Naive B cell (primary cell): ENCODE results near the gene MOB3A. TPM values are rescaled to one million over a fixed set of nuclear protein-coding genes. Genes with fewer than 3 reads are reported as not detected.

Experiments
- ATAC-seq, 2 donors: fragments of 150-1000 bp; cut with Tn5 transposase; 2 replicates each; pipeline ENCODE4 v1.10.0; 2021; ENCODE audit warnings: low read depth in 2 of 2, mild to moderate bottlenecking in 2 of 2, moderate library complexity in 2 of 2
- DNase-seq: peaks from one replicate; pipeline ENCODE4 v3.0.0; 2022
- H3K27ac Mint-ChIP-seq, 6 donors: one replicate each; pipeline ENCODE4 v1.8.0; 2020 to 2022; ENCODE audit warnings: mild to moderate bottlenecking in 6 of 6, mixed read lengths in 6 of 6, moderate library complexity in 5 of 6, inconsistent platforms in 2 of 6
- H3K27me3 Mint-ChIP-seq, 3 donors: one replicate each; pipeline ENCODE4 v1.8.0; 2021 to 2022; ENCODE audit warnings: mixed read lengths in 3 of 3, mild to moderate bottlenecking in 1 of 3
- H3K36me3 Mint-ChIP-seq, 2 donors: one replicate each; pipeline ENCODE4 v1.8.0; 2020 to 2022; ENCODE audit warnings: mixed read lengths in 2 of 2, inconsistent platforms in 1 of 2, mild to moderate bottlenecking in 1 of 2
- H3K4me1 Mint-ChIP-seq, 3 donors: one replicate each; pipeline ENCODE4 v1.8.0; 2020 to 2022; ENCODE audit warnings: mixed read lengths in 3 of 3, inconsistent platforms in 1 of 3, mild to moderate bottlenecking in 1 of 3, moderate library complexity in 1 of 3
- H3K4me3 Mint-ChIP-seq, 8 donors: one replicate each; pipeline ENCODE4 v1.8.0; 2020 to 2022; ENCODE audit warnings: mild to moderate bottlenecking in 8 of 8, mixed read lengths in 8 of 8, moderate library complexity in 8 of 8, inconsistent platforms in 2 of 8
- H3K9me3 Mint-ChIP-seq, 7 donors: one replicate each; pipeline ENCODE4 v1.8.0; 2020 to 2022; ENCODE audit warnings: mixed read lengths in 7 of 7, mild to moderate bottlenecking in 5 of 7, inconsistent platforms in 2 of 7, moderate library complexity in 1 of 7
- polyA plus RNA-seq, 6 donors: library from polyadenylated mRNA; unstranded; fragments of 300-500 nt; fragmentation: Illumina TruSeq; gene quantifications; one replicate each; pipeline ENCODE4 v1.2.3, GENCODE V29; 2021; ENCODE audit warnings: low read depth in 6 of 6

MOB3A gene
- polyA plus RNA-seq, 6 donors from 2014 or later, result 52.2 to 106 (median 75.1) TPM

GRCh38 chr19:2044709-2045500 lies 51.2 kb downstream of the MOB3A start:
- H3K4me3 Mint-ChIP-seq, result peak overlapping the region in 6 of 8 donors; percentile 54 to 82 (median 66)
- H3K27me3 Mint-ChIP-seq, result no peaks in the 10 kb centered on the region
- H3K9me3 Mint-ChIP-seq, result no peaks in the 10 kb centered on the region
- peaks cover 23 to 55% (median 48%) of the 10 kb centered on the region in 3 donors for H3K4me1 Mint-ChIP-seq
- peak overlapping the region; percentile 33 to 99 (median 95) for H3K27ac Mint-ChIP-seq
- ATAC-seq, result no peak
- H3K36me3 Mint-ChIP-seq, result no peaks in the 10 kb centered on the region
- DNase-seq, result no peak

- ATAC-seq, result no peak
- DNase-seq, result peak; percentile 58
- peak overlapping the region; percentile 42 to 82 (median 68) for H3K4me3 Mint-ChIP-seq
Observed at GRCh38 chr19:2043961-2044708, 52.0 kb downstream of the MOB3A start.

GRCh38 chr19:2043251-2043641 lies 52.9 kb downstream of the MOB3A start:
- Mint-ChIP-seq H3K9me3 (peaks cover 0 to 2% (median 0%) of the 10 kb centered on the region in 7 donors), H3K27ac (peak overlapping the region; percentile 95 to 99 (median 98)), H3K36me3 (peaks cover 0 to 7% of the 10 kb centered on the region in 2 donors), H3K4me1 (peaks cover 18 to 51% (median 39%) of the 10 kb centered on the region in 3 donors), H3K27me3 (no peaks in the 10 kb centered on the region), H3K4me3 (peak overlapping the region; percentile 33 to 83 (median 70))
- ATAC-seq, result no peak
- DNase-seq, result no peak

More at GRCh38 chr19:2043961-2044708, 52.0 kb downstream of the MOB3A start:
- no peaks in the 10 kb centered on the region for H3K27me3 Mint-ChIP-seq
- H3K4me1 Mint-ChIP-seq, result peaks cover 20 to 51% (median 42%) of the 10 kb centered on the region in 3 donors
- H3K27ac Mint-ChIP-seq, result peak overlapping the region; percentile 95 to 99 (median 98)
- H3K36me3 Mint-ChIP-seq, result peaks cover 0 to 6% of the 10 kb centered on the region in 2 donors
- H3K9me3 Mint-ChIP-seq, result no peaks in the 10 kb centered on the region

GRCh38 chr19:2042485-2043250 lies 53.5 kb downstream of the MOB3A start:
- Mint-ChIP-seq H3K9me3 (peaks cover 0 to 2% (median 0%) of the 10 kb centered on the region in 7 donors), H3K27me3 (no peaks in the 10 kb centered on the region), H3K27ac (peak overlapping the region; percentile 95 to 99 (median 98)), H3K4me3 (peak overlapping the region; percentile 6 to 82 (median 70)), H3K4me1 (peaks cover 19 to 54% (median 39%) of the 10 kb centered on the region in 3 donors), H3K36me3 (peaks cover 0 to 7% of the 10 kb centered on the region in 2 donors)
- no peak for ATAC-seq
- DNase-seq, result no peak

GRCh38 chr19:2041683-2042484 lies 54.2 kb downstream of the MOB3A start:
- peaks cover 0 to 2% (median 0%) of the 10 kb centered on the region in 7 donors for H3K9me3 Mint-ChIP-seq
- ATAC-seq (peak; percentile 71 to 74), DNase-seq (peak; percentile 99)
- peak overlapping the region; percentile 96 to 99 (median 98) for H3K27ac Mint-ChIP-seq
- peaks cover 0 to 7% of the 10 kb centered on the region in 2 donors for H3K36me3 Mint-ChIP-seq
- H3K4me3 Mint-ChIP-seq, result peak overlapping the region; percentile 65 to 82 (median 72)
- no peaks in the 10 kb centered on the region for H3K27me3 Mint-ChIP-seq
- peaks cover 19 to 51% (median 39%) of the 10 kb centered on the region in 3 donors for H3K4me1 Mint-ChIP-seq

- H3K27me3 Mint-ChIP-seq, result no peaks in the 10 kb centered on the region
- no peak for ATAC-seq
- peak overlapping the region; percentile 96 to 99 (median 98) for H3K27ac Mint-ChIP-seq
- peaks cover 0 to 7% of the 10 kb centered on the region in 2 donors for H3K36me3 Mint-ChIP-seq
- H3K9me3 Mint-ChIP-seq, result peaks cover 0 to 2% (median 0%) of the 10 kb centered on the region in 7 donors
- DNase-seq, result no peak
- peaks cover 19 to 49% (median 38%) of the 10 kb centered on the region in 3 donors for H3K4me1 Mint-ChIP-seq
- peak overlapping the region in 7 of 8 donors; percentile 22 to 82 (median 69) for H3K4me3 Mint-ChIP-seq
Observed at GRCh38 chr19:2041433-2041682, 54.8 kb downstream of the MOB3A start.

- Mint-ChIP-seq H3K36me3 (peaks cover 0 to 7% of the 10 kb centered on the region in 2 donors), H3K4me1 (peaks cover 19 to 45% (median 38%) of the 10 kb centered on the region in 3 donors), H3K27ac (peak overlapping the region; percentile 96 to 99 (median 98)), H3K9me3 (peaks cover 0 to 3% (median 0%) of the 10 kb centered on the region in 7 donors), H3K4me3 (peak overlapping the region in 4 of 8 donors; percentile 65 to 82 (median 68)), H3K27me3 (no peaks in the 10 kb centered on the region)
- ATAC-seq (no peak), DNase-seq (no peak)
Observed at GRCh38 chr19:2040647-2041432, 55.3 kb downstream of the MOB3A start.

GRCh38 chr19:2039959-2040646 lies 56.0 kb downstream of the MOB3A start:
- Mint-ChIP-seq H3K9me3 (peaks cover 0 to 3% (median 0%) of the 10 kb centered on the region in 7 donors), H3K4me1 (peaks cover 22 to 47% (median 41%) of the 10 kb centered on the region in 3 donors), H3K27ac (peak overlapping the region; percentile 52 to 99 (median 97)), H3K4me3 (peak overlapping the region in 2 of 8 donors; percentile 5 to 15), H3K36me3 (peaks cover 0 to 7% of the 10 kb centered on the region in 2 donors), H3K27me3 (no peaks in the 10 kb centered on the region)
- DNase-seq (no peak), ATAC-seq (no peak)

- peaks cover 0 to 3% (median 0%) of the 10 kb centered on the region in 7 donors for H3K9me3 Mint-ChIP-seq
- ATAC-seq (no peak), DNase-seq (no peak)
- H3K4me1 Mint-ChIP-seq, result peaks cover 23 to 45% (median 38%) of the 10 kb centered on the region in 3 donors
- H3K4me3 Mint-ChIP-seq, result peak overlapping the region in 6 of 8 donors; percentile 5 to 59 (median 45)
- H3K36me3 Mint-ChIP-seq, result peaks cover 0 to 7% of the 10 kb centered on the region in 2 donors
- peak overlapping the region; percentile 65 to 98 (median 83) for H3K27ac Mint-ChIP-seq
- H3K27me3 Mint-ChIP-seq, result no peaks in the 10 kb centered on the region
Observed at GRCh38 chr19:2039089-2039958, 56.8 kb downstream of the MOB3A start.

GRCh38 chr19:2038284-2039088 lies 57.6 kb downstream of the MOB3A start:
- H3K27ac Mint-ChIP-seq, result peak overlapping the region in 4 of 6 donors; percentile 7 to 98 (median 60)
- ATAC-seq (no peak), DNase-seq (no peak)
- peaks cover 0 to 3% (median 0%) of the 10 kb centered on the region in 7 donors for H3K9me3 Mint-ChIP-seq
- peaks cover 0 to 7% of the 10 kb centered on the region in 2 donors for H3K36me3 Mint-ChIP-seq
- no peaks in the 10 kb centered on the region for H3K27me3 Mint-ChIP-seq
- peak overlapping the region in 2 of 8 donors; percentile 5 to 53 for H3K4me3 Mint-ChIP-seq
- H3K4me1 Mint-ChIP-seq, result peaks cover 23 to 37% (median 31%) of the 10 kb centered on the region in 3 donors
